D721Med (cell line): ENCODE data around the gene MCF2L.

ENCODE experiments used
- DNase-seq: peaks from one replicate; pipeline ENCODE4 v3.0.0; 2011; ENCODE audit warnings: low spot score; ENCODE audit not compliant: insufficient read length
- FAIRE-seq: peaks from 2 replicates; lab custom pipeline; 2011; peaks lifted over from hg19 to GRCh38; lab: Jason Lieb, UNC
- TF ChIP-seq, protein P1 (sequence below): IDR thresholded peaks from 2 replicates; pipeline ENCODE4 v1.5.1; 2012; ENCODE audit warnings: mild to moderate bottlenecking, control low read depth; ENCODE audit not compliant: insufficient read depth; ENCODE audit errors: missing control alignments

The MCF2L gene

DNA sequence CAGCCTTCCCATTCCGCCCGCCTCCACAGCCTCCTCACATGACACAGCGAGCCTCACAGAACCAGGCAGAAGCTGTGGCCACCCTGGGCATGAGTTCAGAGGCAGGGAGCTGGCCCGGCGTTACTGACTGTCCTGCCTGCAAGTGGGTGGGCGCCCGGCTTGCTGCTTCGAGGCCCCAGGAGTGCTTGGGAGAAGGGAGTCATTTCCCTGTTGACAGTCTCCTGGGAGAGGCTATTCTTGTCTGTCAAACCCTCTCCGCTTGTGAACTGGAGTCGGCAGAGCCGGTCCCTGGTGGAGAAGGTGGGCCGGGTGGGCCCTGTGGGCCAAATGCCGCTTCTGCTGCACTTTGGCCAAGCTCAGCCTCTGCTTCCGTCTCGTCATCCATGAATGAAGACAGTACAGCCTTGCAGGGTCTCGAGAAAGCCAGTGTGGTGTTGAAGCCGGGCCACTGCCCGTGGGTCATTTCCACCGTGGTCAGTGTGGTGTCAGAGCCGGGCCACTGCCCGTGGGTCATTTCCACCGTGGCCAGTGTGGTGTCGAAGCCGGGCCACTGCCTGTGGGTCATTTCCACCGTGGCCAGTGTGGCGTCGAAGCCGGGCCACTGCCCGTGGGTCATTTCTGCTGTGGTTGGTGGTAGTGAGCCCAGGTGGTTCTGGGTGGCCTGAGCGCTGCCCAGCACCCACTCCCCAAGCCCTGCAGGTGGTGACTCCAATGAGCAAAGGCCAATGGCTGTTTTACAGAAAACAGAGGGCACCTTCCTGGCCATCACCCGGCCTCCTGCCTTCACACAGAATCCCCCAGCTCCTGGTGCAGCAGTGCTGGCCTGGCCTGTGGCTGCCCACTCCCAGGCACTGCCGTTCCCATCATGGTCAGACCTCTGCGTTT lies 123.1 kb downstream of the MCF2L start:
- TF ChIP-seq, protein P1, sequence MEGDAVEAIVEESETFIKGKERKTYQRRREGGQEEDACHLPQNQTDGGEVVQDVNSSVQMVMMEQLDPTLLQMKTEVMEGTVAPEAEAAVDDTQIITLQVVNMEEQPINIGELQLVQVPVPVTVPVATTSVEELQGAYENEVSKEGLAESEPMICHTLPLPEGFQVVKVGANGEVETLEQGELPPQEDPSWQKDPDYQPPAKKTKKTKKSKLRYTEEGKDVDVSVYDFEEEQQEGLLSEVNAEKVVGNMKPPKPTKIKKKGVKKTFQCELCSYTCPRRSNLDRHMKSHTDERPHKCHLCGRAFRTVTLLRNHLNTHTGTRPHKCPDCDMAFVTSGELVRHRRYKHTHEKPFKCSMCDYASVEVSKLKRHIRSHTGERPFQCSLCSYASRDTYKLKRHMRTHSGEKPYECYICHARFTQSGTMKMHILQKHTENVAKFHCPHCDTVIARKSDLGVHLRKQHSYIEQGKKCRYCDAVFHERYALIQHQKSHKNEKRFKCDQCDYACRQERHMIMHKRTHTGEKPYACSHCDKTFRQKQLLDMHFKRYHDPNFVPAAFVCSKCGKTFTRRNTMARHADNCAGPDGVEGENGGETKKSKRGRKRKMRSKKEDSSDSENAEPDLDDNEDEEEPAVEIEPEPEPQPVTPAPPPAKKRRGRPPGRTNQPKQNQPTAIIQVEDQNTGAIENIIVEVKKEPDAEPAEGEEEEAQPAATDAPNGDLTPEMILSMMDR, result no peak
- DNase-seq (no peak), FAIRE-seq (no peak)

DNA sequence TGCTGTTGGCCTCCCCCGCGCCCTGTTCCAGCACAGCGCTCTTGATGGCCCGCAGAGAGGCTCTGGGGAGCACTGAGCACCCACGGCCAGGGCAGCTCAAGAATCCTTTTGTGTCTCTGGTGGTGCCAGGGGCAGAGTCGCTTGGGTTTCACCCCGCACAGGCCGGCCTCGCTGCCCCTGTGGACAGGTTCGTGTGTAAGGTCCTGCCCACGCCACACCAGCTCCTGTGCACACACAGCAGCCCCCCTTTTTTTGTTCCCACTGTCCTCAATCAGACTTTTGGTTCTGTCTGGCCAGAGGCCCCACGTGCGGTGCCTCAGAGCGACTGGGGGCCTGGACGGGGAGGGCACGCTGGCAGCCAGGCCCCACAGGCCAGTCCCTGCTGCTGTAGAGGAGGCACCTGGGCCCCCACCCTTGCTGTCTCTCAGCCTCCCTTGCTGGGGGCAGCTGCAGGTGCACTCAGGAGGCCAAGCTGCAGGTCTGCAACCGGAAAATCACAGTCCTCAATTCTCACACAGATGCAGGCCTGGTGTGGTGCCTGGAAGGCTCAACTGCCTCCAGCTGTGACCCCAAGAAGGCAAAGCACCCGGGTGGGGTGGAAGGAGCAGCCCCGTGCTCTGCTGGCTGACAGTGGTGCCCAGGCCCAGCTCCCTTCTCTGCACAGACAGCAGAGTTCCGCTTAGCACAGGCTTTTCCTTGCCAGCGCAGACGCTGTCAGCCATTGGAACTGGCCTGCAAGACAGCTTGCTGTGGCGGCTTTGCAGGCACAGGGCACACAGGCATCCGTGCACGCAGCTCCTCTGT lies 124.0 kb downstream of the MCF2L start:
- TF ChIP-seq, protein P1, result no peak
- no peak for DNase-seq
- FAIRE-seq, result no peak

DNA sequence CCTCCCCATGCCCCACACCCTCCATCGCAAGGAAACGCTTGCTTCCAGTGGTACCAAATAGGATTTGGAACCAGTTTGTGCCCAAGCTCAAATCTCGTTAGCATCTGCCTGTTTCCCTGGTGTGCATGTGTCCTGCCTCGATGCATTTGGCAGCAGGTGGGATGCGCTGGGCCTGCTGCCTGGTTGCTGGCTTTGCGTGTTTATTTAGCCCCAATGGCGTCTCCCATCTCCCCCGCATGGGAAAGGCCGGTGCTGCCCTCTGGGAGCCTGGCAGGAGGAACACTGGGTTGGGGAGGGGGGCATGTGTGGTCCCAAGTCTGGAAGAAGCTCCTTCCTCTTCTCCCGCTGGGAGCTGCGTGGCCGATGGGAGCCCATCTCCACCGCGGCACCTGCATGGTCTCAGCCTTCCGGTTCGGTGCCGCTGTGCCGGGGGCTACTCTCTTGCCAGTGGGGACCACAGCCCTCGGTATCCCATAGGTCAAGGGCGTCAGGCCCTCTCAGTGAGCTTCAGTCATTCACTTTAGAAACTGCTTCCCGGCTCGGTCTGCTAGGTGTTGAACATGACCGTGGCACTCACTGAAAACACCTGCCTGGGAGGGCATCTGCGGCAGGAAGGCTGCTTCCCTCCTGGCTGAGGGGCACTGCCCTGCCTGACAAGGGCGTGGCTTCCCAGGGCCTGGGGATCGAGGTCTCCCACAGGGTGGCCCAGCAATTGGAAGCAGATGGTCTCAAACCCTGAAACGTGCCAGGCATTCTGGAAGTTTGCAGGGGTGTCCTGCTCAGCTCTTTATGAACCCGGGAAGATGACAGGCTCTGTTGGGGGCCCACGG lies 124.8 kb downstream of the MCF2L start:
- DNase-seq (no peak), FAIRE-seq (no peak)
- TF ChIP-seq, protein P1, result no peak

DNA sequence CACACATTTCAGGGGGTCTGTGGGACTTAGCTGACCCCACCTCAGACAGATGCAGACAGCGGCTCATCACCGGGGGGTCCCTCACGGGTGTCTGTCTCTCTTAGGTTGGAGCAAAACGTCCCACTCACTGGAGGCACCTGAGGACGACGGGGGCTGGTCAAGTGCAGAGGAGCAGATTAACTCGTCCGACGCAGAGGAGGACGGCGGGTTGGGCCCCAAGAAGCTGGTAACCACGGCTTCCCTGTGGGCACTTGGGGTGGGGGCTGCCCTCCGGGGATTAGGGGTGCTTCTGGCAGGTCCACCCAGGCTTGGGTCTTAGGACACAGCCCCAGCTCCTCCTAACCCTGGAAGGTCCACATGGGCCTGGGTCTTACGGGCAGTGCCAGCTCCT lies 125.4 kb downstream of the MCF2L start:
- TF ChIP-seq, protein P1, result no peak
- no peak for FAIRE-seq

DNA sequence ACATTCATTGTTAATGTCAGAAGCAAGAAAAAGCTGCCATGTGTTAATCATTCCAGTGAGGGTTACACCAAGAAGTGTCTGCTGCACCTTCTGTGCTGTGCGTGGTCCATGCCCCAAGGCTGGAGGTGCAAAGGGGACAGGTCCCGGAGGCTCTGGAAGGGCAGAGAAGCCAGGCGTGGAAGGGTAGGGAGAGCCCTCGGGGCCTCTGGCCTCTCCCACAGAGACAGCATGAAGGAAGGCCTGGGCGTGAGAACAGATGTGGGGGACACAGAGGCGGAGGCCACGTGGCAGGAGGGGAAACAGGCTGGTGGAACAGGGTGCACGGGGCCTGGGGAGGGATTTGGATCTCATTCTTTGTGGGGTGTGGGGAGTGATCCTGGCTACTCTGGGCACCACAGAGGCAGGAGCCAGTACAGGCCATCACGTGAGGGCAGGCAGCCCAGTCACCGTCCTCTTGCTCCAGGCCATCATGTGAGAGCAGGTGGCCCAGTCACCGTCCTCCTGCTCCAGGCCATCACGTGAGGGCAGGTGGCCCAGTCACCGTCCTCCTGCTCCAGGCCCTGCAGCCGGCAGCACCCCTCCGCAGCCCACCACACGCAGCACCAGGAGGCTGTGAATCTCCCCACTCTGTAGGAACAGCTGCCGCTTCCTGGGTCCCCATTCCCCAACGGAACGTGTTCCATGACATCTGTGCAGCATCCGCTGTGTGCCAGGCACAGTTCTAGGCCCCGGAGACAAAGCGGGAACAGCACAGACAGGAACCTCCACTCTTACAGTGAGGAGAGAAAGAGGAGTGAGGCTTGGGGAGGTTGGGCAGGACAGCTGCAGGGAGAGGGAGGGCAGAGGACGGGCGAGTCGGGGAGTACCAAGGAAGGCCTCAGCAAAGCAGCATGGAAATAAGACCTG lies 126.4 kb downstream of the MCF2L start:
- DNase-seq (no peak), FAIRE-seq (no peak)
- TF ChIP-seq, protein P1, result no peak

More for the DNA sequence above, 125.4 kb downstream of the MCF2L start:
- no peak for DNase-seq
